Measurements from ENCODE around the gene TMEM191C. TPM values are rescaled to one million over a fixed set of nuclear protein-coding genes. Genes with fewer than 3 reads are reported as not detected.
A peak's percentile ranks its signal among the peaks of the same experiment; 100 is the strongest.
"Not testable (repeated sequence)": the region's sequence is repeated elsewhere in the genome, so short reads cannot be mapped to it uniquely, and the experiment has no call there.

TMEM191C gene
- total RNA-seq, 8 experiments from 2014 or later: 0.56 to 30.8 (median 5.7) TPM

- H3K4me1 ChIP-seq (replicated peaks in 1 of 2); H3K27ac ChIP-seq; in situ Hi-C loops (cut with MboI; ENCODE audit: low pct_unique_long_range_greater_than_20kb in 2 of 9, low sequenced_read_pairs in 9 of 9, unreplicated experiment in 9 of 9); ATAC-seq (replicated peaks in 6 of 8): not testable (repeated sequence)
- peak overlapping the region in 2 of 5 donors; percentile 18 for H3K4me3 ChIP-seq
- no CpG with 5 or more reads among the region's 87 CpGs for WGBS, 10 experiments
Measured at GRCh38 chr22:21469097-21469994, 2.2 kb downstream of the TMEM191C start.

GRCh38 chr22:21472984-21473383 is 5.8 kb downstream of the TMEM191C start:
- in situ Hi-C loops (cut with MboI; ENCODE audit: low pct_unique_long_range_greater_than_20kb in 2 of 9, low sequenced_read_pairs in 9 of 9, unreplicated experiment in 9 of 9); H3K4me1 ChIP-seq (replicated peaks in 1 of 2); H3K4me3 ChIP-seq; H3K27ac ChIP-seq; ATAC-seq (replicated peaks in 6 of 8): not testable (repeated sequence)
- WGBS, 10 experiments: no CpG with 5 or more reads among the region's 11 CpGs

- WGBS, 10 experiments: no CpG with 5 or more reads among the region's 13 CpGs
- H3K4me1 ChIP-seq (replicated peaks in 1 of 2); H3K4me3 ChIP-seq; in situ Hi-C loops (cut with MboI; ENCODE audit: low pct_unique_long_range_greater_than_20kb in 2 of 9, low sequenced_read_pairs in 9 of 9, unreplicated experiment in 9 of 9); H3K27ac ChIP-seq: not testable (repeated sequence)
- peak in 1 of 8 experiments; percentile 1 for ATAC-seq (replicated peaks in 6 of 8)
Measured at GRCh38 chr22:21473664-21474063, 6.5 kb downstream of the TMEM191C start.

- in situ Hi-C loops (cut with MboI; ENCODE audit: low pct_unique_long_range_greater_than_20kb in 2 of 9, low sequenced_read_pairs in 9 of 9, unreplicated experiment in 9 of 9): not testable (repeated sequence)
Measured at GRCh38 chr22:21484039-21484438, 16.9 kb downstream of the TMEM191C start.

GRCh38 chr22:21487723-21488122 is 20.5 kb downstream of the TMEM191C start:
- in situ Hi-C loops (cut with MboI; ENCODE audit: low pct_unique_long_range_greater_than_20kb in 2 of 9, low sequenced_read_pairs in 9 of 9, unreplicated experiment in 9 of 9); ATAC-seq (replicated peaks in 6 of 8); H3K4me3 ChIP-seq; H3K4me1 ChIP-seq (replicated peaks in 1 of 2); H3K27ac ChIP-seq: not testable (repeated sequence)
- WGBS, 10 experiments: no CpG with 5 or more reads among the region's 17 CpGs

More at GRCh38 chr22:21484039-21484438, 16.9 kb downstream of the TMEM191C start:
- H3K4me1 ChIP-seq (replicated peaks in 1 of 2); H3K27ac ChIP-seq; H3K4me3 ChIP-seq: not testable (repeated sequence)
- WGBS, 10 experiments: no CpG with 5 or more reads among the region's 14 CpGs
- ATAC-seq (replicated peaks in 6 of 8): peak in 3 of 8 experiments; percentile 72 to 92 (median 87)

GRCh38 chr22:21489149-21489680 is 22.0 kb downstream of the TMEM191C start:
- peak in 6 of 8 experiments; percentile 4 to 48 (median 22) for ATAC-seq (replicated peaks in 6 of 8)
- in situ Hi-C loops (cut with MboI; ENCODE audit: low pct_unique_long_range_greater_than_20kb in 2 of 9, low sequenced_read_pairs in 9 of 9, unreplicated experiment in 9 of 9); H3K4me1 ChIP-seq (replicated peaks in 1 of 2); H3K27ac ChIP-seq; H3K4me3 ChIP-seq: not testable (repeated sequence)
- no CpG with 5 or more reads among the region's 11 CpGs for WGBS, 10 experiments

- no CpG with 5 or more reads among the region's 6 CpGs for WGBS, 10 experiments
- H3K27ac ChIP-seq; ATAC-seq (replicated peaks in 6 of 8); H3K4me1 ChIP-seq (replicated peaks in 1 of 2); in situ Hi-C loops (cut with MboI; ENCODE audit: low pct_unique_long_range_greater_than_20kb in 2 of 9, low sequenced_read_pairs in 9 of 9, unreplicated experiment in 9 of 9); H3K4me3 ChIP-seq: not testable (repeated sequence)
Measured at GRCh38 chr22:21490556-21490955, 23.4 kb downstream of the TMEM191C start.

- peak; percentile 60 to 91 (median 86) for ATAC-seq (replicated peaks in 6 of 8)
Measured at GRCh38 chr22:21492271-21492670, 25.1 kb downstream of the TMEM191C start.

GRCh38 chr22:21493789-21494782 is 26.9 kb downstream of the TMEM191C start:
- H3K4me3 ChIP-seq; H3K4me1 ChIP-seq (replicated peaks in 1 of 2); H3K27ac ChIP-seq; in situ Hi-C loops (cut with MboI; ENCODE audit: low pct_unique_long_range_greater_than_20kb in 2 of 9, low sequenced_read_pairs in 9 of 9, unreplicated experiment in 9 of 9): not testable (repeated sequence)
- no CpG with 5 or more reads among the region's 23 CpGs for WGBS, 10 experiments
- peak in 7 of 8 experiments; percentile 4 to 49 (median 41) for ATAC-seq (replicated peaks in 6 of 8)

More at GRCh38 chr22:21492271-21492670, 25.1 kb downstream of the TMEM191C start:
- in situ Hi-C loops (cut with MboI; ENCODE audit: low pct_unique_long_range_greater_than_20kb in 2 of 9, low sequenced_read_pairs in 9 of 9, unreplicated experiment in 9 of 9); H3K4me1 ChIP-seq (replicated peaks in 1 of 2); H3K27ac ChIP-seq; H3K4me3 ChIP-seq: not testable (repeated sequence)
- WGBS, 10 experiments: no CpG with 5 or more reads among the region's 8 CpGs

GRCh38 chr22:21497984-21498383 is 30.8 kb downstream of the TMEM191C start:
- WGBS, 10 experiments: no CpG with 5 or more reads among the region's 4 CpGs
- ATAC-seq (replicated peaks in 6 of 8): peak; percentile 17 to 87 (median 68)
- H3K4me3 ChIP-seq; H3K4me1 ChIP-seq (replicated peaks in 1 of 2); in situ Hi-C loops (cut with MboI; ENCODE audit: low pct_unique_long_range_greater_than_20kb in 2 of 9, low sequenced_read_pairs in 9 of 9, unreplicated experiment in 9 of 9); H3K27ac ChIP-seq: not testable (repeated sequence)

GRCh38 chr22:21498489-21498888 is 31.3 kb downstream of the TMEM191C start:
- H3K27ac ChIP-seq; in situ Hi-C loops (cut with MboI; ENCODE audit: low pct_unique_long_range_greater_than_20kb in 2 of 9, low sequenced_read_pairs in 9 of 9, unreplicated experiment in 9 of 9); H3K4me3 ChIP-seq; H3K4me1 ChIP-seq (replicated peaks in 1 of 2): not testable (repeated sequence)
- no CpG with 5 or more reads among the region's 7 CpGs for WGBS, 10 experiments
- ATAC-seq (replicated peaks in 6 of 8): peak in 4 of 8 experiments; percentile 2 to 41 (median 23)

GRCh38 chr22:21499623-21500506 is 32.7 kb downstream of the TMEM191C start:
- H3K4me1 ChIP-seq (replicated peaks in 1 of 2); H3K4me3 ChIP-seq; ATAC-seq (replicated peaks in 6 of 8); in situ Hi-C loops (cut with MboI; ENCODE audit: low pct_unique_long_range_greater_than_20kb in 2 of 9, low sequenced_read_pairs in 9 of 9, unreplicated experiment in 9 of 9); H3K27ac ChIP-seq: not testable (repeated sequence)
- no CpG with 5 or more reads among the region's 16 CpGs for WGBS, 10 experiments
